ENCODE measurements around the gene MICB. TPM values are rescaled to one million over a fixed set of nuclear protein-coding genes. Genes with fewer than 3 reads are reported as not detected.

Gene MICB
- total and polyA plus RNA-seq, 9 of the 15 experiments (the other 6 are each of a cell fraction or from before 2014, with no cell fraction given) = 13.3 to 34.5 (median 19.8) TPM

- TF ChIP-seq HMG20A (CRISPR knock-in tag; conservative IDR thresholded peaks at IDR 0.05) (no peak), ELF4 (CRISPR knock-in tag; IDR thresholded peaks at IDR 0.05) (peak; percentile 92), FOXO4 (CRISPR knock-in tag; IDR thresholded peaks at IDR 0.05) (no peak), FOXK1 (CRISPR knock-in tag; IDR thresholded peaks at IDR 0.05; ENCODE audit: borderline replicate concordance) (peak; percentile 19; the same call in 1 of the 2 replicates), KHSRP (IDR thresholded peaks at IDR 0.05) (no peak), STAT5B (CRISPR knock-in tag; IDR thresholded peaks at IDR 0.05) (no peak), NFE2 (IDR thresholded peaks at IDR 0.05; ENCODE audit: low read depth) (peak; percentile 94), TAF15 (IDR thresholded peaks at IDR 0.05; ENCODE audit: low read depth, low read length) (no peak), SIN3B (IDR thresholded peaks at IDR 0.05; ENCODE audit: low read depth) (peak; percentile 28; the same call in 1 of the 2 replicates), THAP7 (CRISPR knock-in tag; IDR thresholded peaks at IDR 0.05) (no peak; the same call in 1 of the 2 replicates), ZNF57 (CRISPR knock-in tag; IDR thresholded peaks at IDR 0.05) (0 out of 2 replicates have a peak, but pooled peaks have one; percentile 80), ZNF280A (IDR thresholded peaks at IDR 0.05; ENCODE audit: low read depth, partially characterized antibody) (no peak), YY1 (IDR thresholded peaks at IDR 0.05; ENCODE audit: borderline replicate concordance in 1 of 3, control insufficient read depth in 1 of 3, extremely low read depth in 1 of 3, insufficient read depth in 3 of 3, insufficient read length in 1 of 3, insufficient replicate concordance in 2 of 3, low read depth in 1 of 3, low read length in 2 of 3) (peak; percentile 91 to 96 (median 92)), ZBTB1 (CRISPR knock-in tag; IDR thresholded peaks at IDR 0.05; ENCODE audit: borderline replicate concordance, low read depth) (no peak), ZNF121 (CRISPR knock-in tag; conservative IDR thresholded peaks at IDR 0.05) (no peak), ZNF311 (CRISPR knock-in tag; IDR thresholded peaks at IDR 0.05) (no peak), ZNF197 (CRISPR knock-in tag; IDR thresholded peaks at IDR 0.05; ENCODE audit: low read depth) (peak; percentile 84; the same call in 1 of the 2 replicates)
These were observed 43.9 kb downstream of the MICB start, which contains the start of gene DDX39B (continued) for GRCh38 chr6:31541658-31542521.

Measured in K562 (cell line).